SKM-1 treated with dmso at 0.1 percent for 144 hours (cell line): ENCODE results near the gene PRDM16.

Experiments used
- DNase-seq: peaks from one replicate; lab custom pipeline; 2025; ENCODE audit not compliant: unreplicated experiment; lab: John Stamatoyannopoulos, UW

The PRDM16 gene

DNA sequence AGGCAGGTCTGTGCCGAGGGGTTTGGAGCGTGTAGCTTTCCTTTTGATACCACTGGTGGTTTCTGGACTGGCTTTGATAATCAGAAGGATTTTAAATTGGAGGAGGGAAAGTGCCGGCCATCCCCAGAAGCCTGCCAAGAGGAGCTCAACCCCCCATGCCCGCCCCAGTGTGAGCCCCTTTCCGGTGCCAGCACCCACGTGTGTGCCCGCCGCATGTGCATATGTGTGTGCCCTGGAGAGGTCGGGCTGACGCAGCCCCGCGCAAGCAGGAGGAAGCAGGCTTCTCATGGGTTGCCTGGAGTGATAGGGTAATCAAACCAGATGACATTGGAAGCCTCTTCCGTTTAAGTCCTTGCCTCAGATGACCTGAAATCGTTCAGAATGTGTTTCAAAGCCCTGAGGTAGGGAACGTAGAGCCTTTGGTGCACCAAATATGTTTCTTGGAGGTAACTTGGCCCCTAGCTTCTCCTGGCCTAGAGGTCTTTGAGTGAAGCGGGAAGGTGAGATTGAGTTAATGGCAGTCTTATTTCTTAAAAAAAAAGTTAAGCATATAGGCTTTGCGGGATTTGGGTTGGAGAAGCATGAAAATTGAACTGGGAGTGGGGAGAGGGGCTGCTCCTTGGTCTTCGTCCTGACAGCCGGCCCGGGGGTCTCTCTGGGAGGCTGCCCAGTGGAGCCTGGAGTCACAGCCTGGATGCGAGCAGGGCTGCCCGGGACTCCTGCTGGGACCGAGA, 351.4 kb downstream of the PRDM16 start:
- no peak for DNase-seq

DNA sequence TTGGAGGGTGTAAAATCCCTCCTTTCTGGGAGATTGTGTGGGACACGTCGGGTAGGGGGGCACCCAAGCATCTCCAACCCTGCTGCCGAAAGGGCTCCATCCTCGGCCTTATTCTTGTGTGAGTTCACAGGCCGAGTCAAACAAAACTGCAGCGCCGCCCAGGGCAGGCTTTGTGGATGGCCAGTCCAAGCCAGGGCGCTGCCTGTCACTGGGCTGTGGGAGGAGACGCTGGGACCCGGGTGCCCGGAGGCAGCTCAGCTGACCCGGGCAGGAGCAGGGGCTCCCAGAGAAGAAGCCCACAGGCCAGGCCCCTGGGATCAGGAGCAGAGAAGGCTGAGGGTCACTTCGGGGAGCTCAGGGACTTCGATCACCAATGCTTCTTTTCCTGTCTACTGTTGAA, 353.6 kb downstream of the PRDM16 start:
- DNase-seq, result no peak

DNA sequence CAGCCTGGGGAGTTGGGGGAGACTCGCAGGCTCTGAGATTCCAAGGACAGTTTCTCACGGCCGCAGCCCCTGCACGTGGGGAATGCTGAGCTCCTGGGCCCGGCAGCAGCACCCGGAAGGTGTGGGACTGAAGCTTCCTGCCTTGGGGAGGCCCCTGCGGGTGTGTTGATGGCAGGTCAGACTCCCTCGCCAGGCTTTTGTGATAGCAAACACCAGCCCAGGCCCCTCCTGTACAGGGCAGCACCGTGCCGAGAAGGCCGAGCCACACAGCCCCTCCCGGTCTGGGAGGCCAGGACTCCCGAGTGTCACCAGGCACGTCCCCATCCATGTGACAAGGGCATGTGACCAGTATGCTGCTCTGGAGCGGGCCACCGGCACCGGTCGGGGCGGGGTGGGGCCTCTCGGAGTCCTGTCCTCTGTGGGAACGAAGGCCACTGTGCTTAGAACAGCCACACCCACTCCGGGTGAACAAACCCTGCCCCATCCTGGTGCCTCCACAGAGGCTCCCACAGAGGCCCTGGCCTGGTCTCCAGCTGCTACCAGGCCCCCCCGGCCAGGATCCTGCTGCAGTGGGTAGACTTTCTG, 354.3 kb downstream of the PRDM16 start:
- no peak for DNase-seq

DNA sequence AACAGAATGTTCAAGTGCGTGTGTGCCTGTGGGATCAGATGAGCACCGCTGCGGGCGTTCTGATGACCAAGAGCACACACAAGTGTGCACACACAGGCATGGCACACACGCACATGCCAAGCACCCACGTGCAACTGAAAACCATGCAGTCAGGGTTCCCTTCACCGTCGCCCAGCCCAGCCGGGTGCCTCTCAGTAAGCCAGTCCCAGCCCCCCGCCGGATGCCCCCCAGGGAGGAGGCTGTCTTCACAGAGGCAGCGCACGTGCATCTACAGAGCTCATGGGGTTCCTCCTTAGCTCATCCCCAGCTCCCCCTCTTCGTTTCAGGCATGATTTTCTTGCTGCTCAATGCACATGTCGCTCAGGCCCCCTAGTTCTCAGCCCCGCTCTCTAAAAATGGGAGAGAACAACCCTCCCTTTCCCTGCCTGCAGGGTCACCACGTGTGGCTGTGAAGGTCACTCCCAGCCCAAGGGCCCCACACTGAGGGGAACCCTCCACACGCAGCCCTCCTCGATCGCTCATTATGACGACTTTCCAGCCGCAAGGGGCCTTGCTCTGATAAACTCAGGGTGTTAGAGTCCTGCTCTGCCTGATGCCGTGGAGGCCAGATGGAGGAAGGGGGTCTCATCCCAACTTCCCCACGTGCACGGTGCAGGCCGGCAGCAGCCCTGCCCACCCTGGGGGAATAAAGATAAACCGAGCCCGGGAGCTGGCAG, 355.1 kb downstream of the PRDM16 start:
- DNase-seq, result no peak

DNA sequence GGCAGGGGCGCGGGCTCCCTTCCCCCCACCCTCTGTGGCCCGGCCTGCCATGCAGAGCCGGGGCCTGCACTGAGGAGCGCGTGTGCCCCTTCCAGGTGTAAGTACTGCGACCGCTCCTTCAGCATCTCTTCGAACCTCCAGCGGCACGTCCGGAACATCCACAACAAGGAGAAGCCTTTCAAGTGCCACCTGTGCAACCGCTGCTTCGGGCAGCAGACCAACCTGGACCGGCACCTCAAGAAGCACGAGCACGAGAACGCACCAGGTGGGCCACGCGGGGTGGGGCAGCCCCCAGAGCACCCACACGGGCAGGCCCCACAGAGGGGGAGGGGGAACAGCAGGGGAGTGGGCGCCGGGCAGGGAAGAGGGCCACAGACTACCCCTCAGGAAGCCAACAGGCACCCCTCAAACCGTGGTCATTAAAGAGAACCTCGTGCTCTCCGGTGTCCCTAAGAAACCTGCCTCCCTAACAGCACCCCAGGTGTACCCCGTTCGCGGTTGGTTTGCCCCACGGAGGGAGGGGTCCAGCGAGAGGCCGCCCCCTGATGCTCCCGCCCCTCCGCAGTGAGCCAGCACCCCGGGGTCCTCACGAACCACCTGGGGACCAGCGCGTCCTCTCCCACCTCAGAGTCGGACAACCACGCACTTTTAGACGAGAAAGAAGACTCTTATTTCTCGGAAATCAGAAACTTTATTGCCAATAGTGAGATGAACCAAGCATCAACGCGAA, 356.6 kb downstream of the PRDM16 start:
- no peak for DNase-seq

DNA sequence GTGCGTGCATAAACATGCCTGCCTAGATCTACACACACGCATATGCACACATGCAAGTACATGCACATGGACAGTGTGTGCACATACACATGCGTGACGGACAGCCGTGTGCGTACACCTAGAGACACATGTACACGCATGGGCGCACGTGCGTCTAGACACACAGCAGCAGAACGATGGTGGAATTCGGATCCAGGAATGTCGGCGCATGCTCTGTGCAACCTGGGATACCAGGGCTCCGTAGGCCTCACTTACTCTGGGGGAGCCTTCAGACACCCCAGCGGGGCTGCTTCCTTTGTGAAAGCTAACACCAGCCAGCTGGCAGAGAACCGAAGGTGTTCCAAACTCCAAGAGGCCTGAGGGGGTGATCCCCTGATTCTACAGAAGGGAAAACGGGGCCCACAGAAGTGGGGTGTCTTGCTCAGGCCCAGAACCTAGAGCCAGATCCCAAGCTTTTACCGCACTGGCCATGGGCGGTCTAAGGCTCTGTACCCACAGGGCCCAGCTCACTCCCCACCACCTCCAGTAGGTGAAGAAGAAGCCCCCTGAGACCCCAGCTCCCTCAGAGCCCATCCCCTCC, 358.0 kb downstream of the PRDM16 start:
- DNase-seq, result no peak

DNA sequence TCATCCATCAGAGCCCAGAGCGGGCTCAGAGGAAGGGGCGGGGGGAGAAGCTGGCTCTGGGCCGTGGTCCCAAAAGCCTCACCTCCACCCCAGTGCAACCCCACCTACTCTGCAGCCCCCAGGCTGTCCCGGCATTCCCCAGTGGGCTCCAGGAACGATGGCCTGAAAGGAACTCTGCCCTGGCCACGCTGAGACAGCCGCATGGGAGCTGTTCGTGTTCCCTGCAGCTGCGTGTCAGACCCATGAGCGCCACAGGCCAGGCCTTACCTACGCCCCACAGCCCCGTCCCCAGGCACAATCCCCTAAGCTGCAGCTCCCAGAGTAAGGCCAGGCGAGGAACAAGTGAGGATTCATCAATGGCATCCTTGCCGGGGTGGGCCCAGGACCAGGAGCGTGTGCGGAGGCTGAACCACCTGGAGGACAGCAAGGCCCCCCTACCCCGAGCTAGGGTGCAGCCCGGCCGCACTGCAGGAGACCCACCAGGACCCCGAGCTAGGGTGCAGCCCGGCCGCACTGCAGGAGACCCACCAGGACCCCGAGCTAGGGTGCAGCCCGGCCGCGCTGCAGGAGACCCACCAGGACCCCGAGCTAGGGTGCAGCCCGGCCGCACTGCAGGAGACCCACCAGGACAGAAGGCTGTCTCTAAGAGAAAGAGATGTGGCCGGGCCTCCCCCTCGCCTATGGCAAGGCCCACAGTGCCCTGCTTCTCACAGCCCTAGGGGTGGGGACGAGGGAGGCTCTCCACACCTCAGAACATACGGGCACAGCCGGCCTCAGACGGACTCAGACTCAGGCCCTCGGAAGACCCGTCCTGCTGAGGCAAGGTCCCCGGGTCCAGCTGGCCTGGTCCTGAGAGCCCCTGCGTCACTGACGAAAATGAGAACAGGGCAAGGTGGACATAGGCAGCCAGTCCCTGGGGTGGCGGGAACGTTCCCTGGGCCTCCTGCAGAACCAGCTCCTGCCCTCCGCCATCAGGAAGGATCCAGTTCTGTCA, 359.0 kb downstream of the PRDM16 start:
- DNase-seq, result no peak

DNA sequence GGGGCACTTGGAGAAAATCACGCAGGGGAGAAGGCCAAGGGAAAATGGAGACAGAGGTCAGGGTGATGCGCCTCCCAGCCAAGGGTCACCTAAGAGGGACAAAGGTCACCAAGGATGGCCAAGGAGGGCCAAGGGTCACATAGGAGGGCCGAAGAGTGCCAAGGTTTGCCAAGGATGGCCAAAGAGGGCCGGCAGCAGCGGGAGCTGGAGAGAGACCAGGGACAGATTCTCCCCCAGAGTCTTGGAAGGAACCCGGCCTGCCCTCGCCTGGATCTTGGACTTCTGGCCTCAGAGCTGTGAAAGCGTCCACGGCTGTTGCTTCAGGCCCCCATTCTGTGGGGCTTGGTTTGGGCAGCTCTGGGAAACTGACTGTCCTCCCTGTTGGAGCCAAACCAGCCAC, 359.9 kb downstream of the PRDM16 start:
- no peak for DNase-seq

DNA sequence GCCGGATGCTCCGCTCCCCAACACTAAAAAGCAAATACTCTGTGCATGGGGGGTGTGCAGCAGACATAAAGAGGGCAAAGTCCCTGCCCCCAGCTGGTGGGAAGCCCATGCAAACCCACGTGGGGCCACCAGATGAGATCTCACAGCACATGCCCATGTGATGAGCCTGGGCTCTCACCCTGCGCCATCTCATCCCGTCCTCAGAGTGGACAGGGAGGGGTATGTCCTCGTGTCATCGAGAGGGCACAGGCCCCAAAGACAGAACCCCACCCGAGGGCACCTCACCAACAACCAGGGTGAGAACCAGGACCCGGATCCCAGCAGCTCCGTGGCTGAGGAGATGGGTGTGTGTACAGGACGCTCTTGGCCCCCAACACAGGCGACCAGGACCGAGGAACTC, 360.3 kb downstream of the PRDM16 start:
- no peak for DNase-seq

DNA sequence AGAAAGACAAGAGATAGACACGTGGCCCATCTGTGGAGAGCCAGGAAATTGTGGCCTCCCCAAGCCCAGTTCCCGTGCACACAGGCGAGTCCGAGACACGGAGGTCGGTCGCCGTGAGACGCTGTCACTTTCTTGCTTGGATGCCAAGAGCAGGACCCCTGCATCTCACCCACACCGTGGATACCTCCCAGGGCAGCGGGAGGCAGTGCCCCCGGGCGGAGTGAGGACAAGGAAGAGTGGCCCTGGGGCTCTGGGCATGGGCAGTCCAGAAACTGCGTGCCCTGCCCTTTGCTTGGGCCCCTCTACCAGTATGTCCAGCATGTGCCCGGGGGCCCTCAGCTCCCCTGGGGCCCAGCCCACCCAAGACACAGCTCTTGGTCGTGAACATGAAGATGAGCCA, 360.8 kb downstream of the PRDM16 start:
- no peak for DNase-seq

DNA sequence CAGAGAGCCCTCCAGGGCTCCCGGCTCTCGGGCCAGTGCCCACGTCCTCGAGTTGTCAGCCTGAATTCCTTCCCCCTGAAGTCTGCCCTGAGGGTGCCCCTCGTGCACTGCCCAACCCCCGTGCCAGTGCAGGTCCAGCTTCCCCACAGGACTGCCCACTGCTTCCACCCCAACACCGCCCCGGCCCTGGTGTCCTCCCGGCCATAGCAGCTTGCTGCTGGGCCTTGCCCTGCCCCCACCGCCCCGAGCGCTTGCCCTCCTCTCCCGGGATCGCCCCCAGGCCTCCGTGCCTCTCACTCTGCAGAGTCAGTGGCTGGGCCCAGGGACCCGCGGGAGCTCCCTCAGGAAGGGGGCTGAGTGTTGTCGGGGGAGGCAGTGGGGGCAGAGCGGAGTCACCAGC, 361.4 kb downstream of the PRDM16 start:
- DNase-seq, result no peak

DNA sequence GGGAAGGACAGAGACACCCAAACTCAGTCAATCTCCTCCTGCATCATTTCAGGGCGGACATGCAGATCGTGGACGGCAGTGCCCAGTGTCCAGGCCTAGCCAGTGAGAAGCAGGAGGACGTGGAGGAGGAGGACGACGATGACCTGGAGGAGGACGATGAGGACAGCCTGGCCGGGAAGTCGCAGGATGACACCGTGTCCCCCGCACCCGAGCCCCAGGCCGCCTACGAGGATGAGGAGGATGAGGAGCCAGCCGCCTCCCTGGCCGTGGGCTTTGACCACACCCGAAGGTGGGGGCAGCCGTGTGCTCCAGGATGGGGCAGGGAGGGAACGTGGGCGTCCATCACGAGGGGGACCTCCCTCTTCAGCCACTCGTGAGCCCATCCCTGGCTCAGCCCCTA, 361.8 kb downstream of the PRDM16 start:
- no peak for DNase-seq

DNA sequence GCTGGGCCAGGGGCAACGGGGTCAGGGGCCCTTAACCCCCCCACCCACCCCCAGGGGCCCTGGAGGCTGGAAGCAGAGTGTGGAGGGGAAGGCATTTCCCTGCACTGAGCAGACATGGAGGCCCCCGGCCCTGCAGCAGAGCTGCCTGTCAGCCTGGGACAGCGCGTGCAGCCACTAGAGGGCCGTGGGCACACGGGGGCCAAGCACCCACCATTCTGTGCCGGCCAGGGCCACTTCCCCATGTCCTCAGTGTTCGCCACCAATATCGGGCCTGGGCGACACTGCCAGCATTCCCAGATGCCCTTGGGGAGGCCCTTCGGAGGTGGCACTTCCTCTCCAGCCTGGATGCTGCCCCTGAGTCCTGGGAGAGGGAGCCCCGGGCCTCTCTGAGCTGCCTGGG, 362.3 kb downstream of the PRDM16 start:
- DNase-seq, result no peak

DNA sequence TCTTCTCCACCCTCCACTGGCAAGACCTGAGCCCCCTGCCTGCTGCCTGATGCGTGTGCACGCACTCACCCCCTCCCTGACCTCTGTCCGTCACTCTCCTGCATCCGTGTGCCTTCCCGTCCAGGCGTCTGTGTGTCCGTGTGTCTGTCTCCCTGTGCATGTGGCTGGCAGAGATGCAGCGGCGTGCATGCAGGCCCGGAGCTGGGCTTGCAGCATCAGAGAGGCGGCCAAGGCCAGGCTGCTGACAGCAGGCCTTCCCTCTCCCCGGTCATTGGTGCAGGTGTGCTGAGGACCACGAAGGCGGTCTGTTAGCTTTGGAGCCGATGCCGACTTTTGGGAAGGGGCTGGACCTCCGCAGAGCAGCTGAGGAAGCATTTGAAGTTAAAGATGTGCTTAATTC, 362.7 kb downstream of the PRDM16 start:
- no peak for DNase-seq

DNA sequence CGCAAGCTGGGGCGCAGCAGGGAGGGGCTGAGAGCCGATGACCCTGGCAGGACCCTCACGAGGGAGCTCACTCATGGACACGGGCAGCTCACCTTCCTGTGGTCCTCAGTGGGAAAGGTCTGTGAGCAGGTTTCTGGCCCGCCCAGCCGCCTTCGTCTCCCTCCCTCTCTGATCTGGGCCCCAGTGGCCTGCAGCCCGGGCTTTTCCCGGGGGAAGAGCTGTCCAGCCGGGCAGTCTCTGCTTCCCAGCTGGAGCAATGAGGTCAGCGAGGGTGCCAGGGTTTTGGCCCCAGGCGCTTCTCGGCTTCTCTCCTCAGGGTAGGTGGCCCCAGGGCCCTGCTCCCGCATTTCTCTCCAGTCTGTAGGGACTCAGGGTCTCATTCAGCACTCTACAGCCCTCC, 363.3 kb downstream of the PRDM16 start:
- DNase-seq, result no peak

DNA sequence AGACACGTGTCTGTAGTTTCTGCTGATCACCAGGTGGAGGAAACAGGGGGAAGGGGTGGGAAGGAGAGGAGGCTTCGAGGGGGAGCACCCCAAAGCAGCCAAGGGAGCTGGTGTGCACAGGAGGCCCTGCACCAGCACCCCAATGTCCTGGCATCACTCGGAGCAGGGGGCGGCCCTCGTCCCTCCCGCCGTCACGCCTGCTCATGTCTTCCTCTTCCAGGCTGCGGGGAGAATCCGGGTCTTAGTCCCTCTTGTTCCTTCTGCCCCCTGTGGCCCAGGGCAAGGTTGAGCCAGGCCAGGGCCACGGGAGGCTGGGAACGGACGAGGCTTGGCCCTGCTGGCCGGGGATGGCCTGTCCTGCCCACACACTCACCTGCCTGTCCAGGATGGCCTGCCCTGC, 364.1 kb downstream of the PRDM16 start:
- DNase-seq, result no peak

DNA sequence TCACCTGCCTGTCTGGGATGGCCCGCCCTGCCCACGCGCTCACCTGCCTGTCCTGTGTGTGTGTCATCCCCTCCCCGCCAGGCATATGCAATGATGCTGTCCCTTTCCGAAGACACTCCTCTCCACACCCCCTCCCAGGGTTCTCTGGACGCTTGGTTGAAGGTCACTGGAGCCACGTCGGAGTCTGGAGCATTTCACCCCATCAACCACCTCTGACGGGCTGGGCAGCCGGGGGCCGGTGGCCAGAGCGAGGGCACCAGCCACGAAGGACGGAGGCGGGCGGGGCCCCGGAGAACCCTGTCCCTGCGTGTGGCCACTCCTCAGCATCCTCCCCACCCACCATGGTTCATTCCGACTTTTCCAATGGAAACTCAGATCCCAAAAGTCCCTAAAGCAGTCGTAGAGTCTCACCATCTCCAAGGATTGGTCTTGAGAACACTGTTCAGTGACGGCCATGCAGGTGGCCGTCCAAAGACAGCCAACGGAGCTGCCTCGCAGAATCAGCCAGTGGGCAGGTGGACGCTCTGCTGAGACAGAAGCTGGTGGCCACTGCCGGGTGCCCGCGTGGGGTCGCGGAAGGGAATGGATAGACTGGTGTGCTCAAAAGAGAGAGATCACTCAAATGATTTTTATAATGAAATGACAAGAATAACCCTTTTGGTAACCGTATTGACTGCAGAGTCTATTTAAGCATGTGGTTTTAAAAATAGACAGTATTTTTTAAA, 364.8 kb downstream of the PRDM16 start:
- no peak for DNase-seq

DNA sequence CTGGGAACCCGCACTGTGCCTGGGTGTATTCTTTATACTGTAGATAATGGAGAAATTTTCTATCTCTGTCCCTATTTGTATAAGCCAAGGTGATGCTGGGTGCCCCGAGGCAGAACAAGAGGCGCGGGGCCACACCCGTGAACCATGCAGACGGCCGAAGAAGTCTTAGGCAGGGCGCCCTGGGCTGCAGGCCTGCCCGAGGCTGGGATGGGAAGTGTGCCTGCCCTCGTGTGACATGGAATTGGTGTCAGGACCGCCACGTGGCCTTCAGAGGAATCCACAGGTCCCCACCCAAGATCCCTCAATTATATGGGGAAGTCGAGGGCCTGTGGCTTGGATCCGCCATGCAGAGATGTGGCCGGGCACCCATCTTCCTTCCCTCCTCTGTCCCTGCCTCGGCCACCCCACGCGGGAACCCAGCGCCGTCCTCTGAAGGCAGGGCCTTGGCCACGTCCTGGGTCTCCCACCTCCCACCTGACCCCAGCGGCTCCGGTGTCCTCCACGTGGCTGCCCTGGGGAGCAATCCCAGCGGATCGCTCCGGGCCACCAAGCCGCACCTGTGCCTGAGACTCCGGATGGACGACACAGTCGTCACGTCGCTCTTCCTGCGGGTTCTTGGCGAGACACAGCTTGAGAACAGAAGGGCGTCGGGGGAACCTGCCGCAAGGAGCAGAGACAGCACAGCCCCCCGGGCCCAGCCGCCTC, 365.6 kb downstream of the PRDM16 start:
- no peak for DNase-seq

DNA sequence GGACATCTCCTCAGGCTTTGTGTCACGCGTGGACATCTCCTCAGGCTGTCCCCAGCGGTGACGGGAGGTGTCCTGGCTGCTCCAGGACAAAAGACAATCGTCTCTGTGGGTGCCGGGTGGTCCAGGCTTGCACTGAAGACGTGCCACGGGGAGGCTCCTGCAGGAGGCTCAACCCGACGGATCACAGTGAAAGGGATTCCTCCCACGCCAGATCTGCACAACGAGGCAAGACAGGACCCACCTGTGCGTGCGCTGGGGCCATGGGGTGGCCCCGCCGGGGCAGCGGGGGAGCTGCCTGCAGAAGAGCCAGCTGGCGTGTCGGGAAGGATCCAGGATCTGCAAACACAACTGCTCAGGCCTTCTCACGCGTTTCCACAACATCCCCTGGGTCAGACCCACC, 366.7 kb downstream of the PRDM16 start:
- DNase-seq, result no peak
